Activated naive CD4-positive, alpha-beta T cell treated with anti-CD3 and anti-CD28 coated beads, Interleukin-2, amount 50 U/mL, for 24 hours (primary cell): ENCODE data around the gene COL17A1.
A peak's percentile ranks its signal among the peaks of the same experiment; 100 is the strongest.

Experiments used
- H3K27ac Mint-ChIP-seq: one replicate; pipeline ENCODE4 v1.8.0; 2021; ENCODE audit warnings: mild to moderate bottlenecking, mixed read lengths
- H3K27me3 Mint-ChIP-seq: one replicate; pipeline ENCODE4 v1.8.0; 2021; ENCODE audit warnings: mixed read lengths
- H3K36me3 Mint-ChIP-seq: one replicate; pipeline ENCODE4 v1.8.0; 2021; ENCODE audit warnings: mixed read lengths
- H3K4me1 Mint-ChIP-seq: one replicate; pipeline ENCODE4 v1.8.0; 2021; ENCODE audit warnings: mixed read lengths
- H3K4me3 Mint-ChIP-seq: one replicate; pipeline ENCODE4 v1.8.0; 2021; ENCODE audit warnings: mild to moderate bottlenecking, mixed read lengths
- H3K9me3 Mint-ChIP-seq: one replicate; pipeline ENCODE4 v1.8.0; 2021; ENCODE audit warnings: mixed read lengths

Gene COL17A1

GRCh38 chr10:104085801-104086400 lies at the start of gene COL17A1:
COL17A1 (minus strand) TSS chr10:104085880; CDS start chr10:104080673, 5,207 bp downstream.
- Mint-ChIP-seq H3K27ac (peak within 1 kb of the TSS; percentile 46), H3K27me3 (no peaks in the 10 kb centered on the region), H3K4me1 (peaks cover 8% of the 10 kb centered on the region), H3K4me3 (no peak within 1 kb of the TSS), H3K9me3 (no peaks in the 10 kb centered on the region), H3K36me3 (no peaks in the 10 kb centered on the region)

- no peaks in the 10 kb centered on the region for H3K9me3 Mint-ChIP-seq
- H3K4me3 Mint-ChIP-seq = no peak overlapping the region
- H3K4me1 Mint-ChIP-seq = peaks cover 9% of the 10 kb centered on the region
- no peak overlapping the region for H3K27ac Mint-ChIP-seq
- H3K27me3 Mint-ChIP-seq = peaks cover 3% of the 10 kb centered on the region
- peaks cover 4% of the 10 kb centered on the region for H3K36me3 Mint-ChIP-seq
These were observed 44.4 kb upstream of the COL17A1 start for GRCh38 chr10:104130041-104130440.

GRCh38 chr10:104128214-104128613 lies 42.5 kb upstream of the COL17A1 start:
- Mint-ChIP-seq H3K27me3 (peaks cover 3% of the 10 kb centered on the region), H3K4me3 (no peak overlapping the region), H3K4me1 (peaks cover 17% of the 10 kb centered on the region), H3K9me3 (no peaks in the 10 kb centered on the region), H3K27ac (no peak overlapping the region), H3K36me3 (peaks cover 4% of the 10 kb centered on the region)

GRCh38 chr10:104127411-104127810 lies 41.7 kb upstream of the COL17A1 start:
- Mint-ChIP-seq H3K4me1 (peaks cover 25% of the 10 kb centered on the region), H3K36me3 (peaks cover 4% of the 10 kb centered on the region), H3K9me3 (no peaks in the 10 kb centered on the region), H3K27me3 (no peaks in the 10 kb centered on the region), H3K4me3 (no peak overlapping the region), H3K27ac (no peak overlapping the region)

GRCh38 chr10:104123397-104123796 lies 37.7 kb upstream of the COL17A1 start:
- Mint-ChIP-seq H3K4me1 (peaks cover 38% of the 10 kb centered on the region), H3K27me3 (no peaks in the 10 kb centered on the region), H3K36me3 (peaks cover 4% of the 10 kb centered on the region), H3K4me3 (peak overlapping the region; percentile 77), H3K9me3 (no peaks in the 10 kb centered on the region), H3K27ac (peak overlapping the region; percentile 72)

GRCh38 chr10:104122225-104123107 lies 36.8 kb upstream of the COL17A1 start:
- peaks cover 46% of the 10 kb centered on the region for H3K4me1 Mint-ChIP-seq
- peaks cover 4% of the 10 kb centered on the region for H3K36me3 Mint-ChIP-seq
- peak overlapping the region; percentile 97 for H3K27ac Mint-ChIP-seq
- H3K4me3 Mint-ChIP-seq = peak overlapping the region; percentile 92
- no peaks in the 10 kb centered on the region for H3K9me3 Mint-ChIP-seq
- H3K27me3 Mint-ChIP-seq = no peaks in the 10 kb centered on the region

GRCh38 chr10:104121485-104122224 lies 36.0 kb upstream of the COL17A1 start, which contains the start of gene SFR1:
SFR1 (plus strand) TSS chr10:104122171; CDS start chr10:104122184, 13 bp downstream.
- peaks cover 53% of the 10 kb centered on the region for H3K4me1 Mint-ChIP-seq
- peak within 1 kb of the TSS; percentile 92 for H3K4me3 Mint-ChIP-seq
- no peaks in the 10 kb centered on the region for H3K9me3 Mint-ChIP-seq
- H3K36me3 Mint-ChIP-seq = peaks cover 4% of the 10 kb centered on the region
- peak within 1 kb of the TSS; percentile 97 for H3K27ac Mint-ChIP-seq
- no peaks in the 10 kb centered on the region for H3K27me3 Mint-ChIP-seq

- Mint-ChIP-seq H3K27ac (peak overlapping the region; percentile 97), H3K4me1 (peaks cover 55% of the 10 kb centered on the region)
These were observed 35.3 kb upstream of the COL17A1 start for GRCh38 chr10:104120903-104121484.

GRCh38 chr10:104120512-104120902 lies 34.8 kb upstream of the COL17A1 start:
- Mint-ChIP-seq H3K36me3 (peaks cover 4% of the 10 kb centered on the region), H3K4me1 (peaks cover 55% of the 10 kb centered on the region), H3K9me3 (no peaks in the 10 kb centered on the region), H3K27ac (peak overlapping the region; percentile 97), H3K4me3 (peak overlapping the region; percentile 92), H3K27me3 (no peaks in the 10 kb centered on the region)

More at GRCh38 chr10:104120903-104121484, 35.3 kb upstream of the COL17A1 start:
- no peaks in the 10 kb centered on the region for H3K27me3 Mint-ChIP-seq
- no peaks in the 10 kb centered on the region for H3K9me3 Mint-ChIP-seq
- H3K36me3 Mint-ChIP-seq = peaks cover 4% of the 10 kb centered on the region
- H3K4me3 Mint-ChIP-seq = peak overlapping the region; percentile 92

GRCh38 chr10:104119996-104120395 lies 34.3 kb upstream of the COL17A1 start:
- Mint-ChIP-seq H3K27ac (peak overlapping the region; percentile 97), H3K9me3 (no peaks in the 10 kb centered on the region), H3K27me3 (no peaks in the 10 kb centered on the region), H3K4me3 (no peak overlapping the region), H3K36me3 (no peaks in the 10 kb centered on the region), H3K4me1 (peaks cover 50% of the 10 kb centered on the region)

- no peaks in the 10 kb centered on the region for H3K27me3 Mint-ChIP-seq
- H3K36me3 Mint-ChIP-seq = no peaks in the 10 kb centered on the region
- H3K4me3 Mint-ChIP-seq = no peak overlapping the region
- H3K4me1 Mint-ChIP-seq = peaks cover 43% of the 10 kb centered on the region
- H3K9me3 Mint-ChIP-seq = no peaks in the 10 kb centered on the region
- no peak overlapping the region for H3K27ac Mint-ChIP-seq
These were observed 32.2 kb upstream of the COL17A1 start for GRCh38 chr10:104117839-104118323.

GRCh38 chr10:104113376-104113956 lies 27.8 kb upstream of the COL17A1 start:
- H3K9me3 Mint-ChIP-seq = no peaks in the 10 kb centered on the region
- no peaks in the 10 kb centered on the region for H3K36me3 Mint-ChIP-seq
- H3K4me1 Mint-ChIP-seq = peaks cover 35% of the 10 kb centered on the region
- no peak overlapping the region for H3K27ac Mint-ChIP-seq
- no peak overlapping the region for H3K4me3 Mint-ChIP-seq
- H3K27me3 Mint-ChIP-seq = no peaks in the 10 kb centered on the region

GRCh38 chr10:104109908-104110662 lies 24.4 kb upstream of the COL17A1 start:
- peak overlapping the region; percentile 74 for H3K27ac Mint-ChIP-seq
- H3K9me3 Mint-ChIP-seq = no peaks in the 10 kb centered on the region
- peaks cover 19% of the 10 kb centered on the region for H3K4me1 Mint-ChIP-seq
- no peaks in the 10 kb centered on the region for H3K36me3 Mint-ChIP-seq
- no peaks in the 10 kb centered on the region for H3K27me3 Mint-ChIP-seq
- peak overlapping the region; percentile 19 for H3K4me3 Mint-ChIP-seq

- H3K27me3 Mint-ChIP-seq = no peaks in the 10 kb centered on the region
- H3K4me1 Mint-ChIP-seq = peaks cover 14% of the 10 kb centered on the region
- H3K9me3 Mint-ChIP-seq = no peaks in the 10 kb centered on the region
- no peaks in the 10 kb centered on the region for H3K36me3 Mint-ChIP-seq
- H3K4me3 Mint-ChIP-seq = no peak overlapping the region
- no peak overlapping the region for H3K27ac Mint-ChIP-seq
These were observed 19.2 kb upstream of the COL17A1 start for GRCh38 chr10:104104926-104105325.
